HUES64 (cell line): Measurements from ENCODE around the gene PCSK5.

Experiments used
- H3K27ac ChIP-seq: 2 replicates; pipeline ENCODE4 v1.7.0; 2013; ENCODE audit warnings: low read depth, low read length, inconsistent platforms
- H3K27me3 ChIP-seq: 2 replicates; pipeline ENCODE4 v1.6.1; 2013; ENCODE audit warnings: mild to moderate bottlenecking, low read length; ENCODE audit not compliant: insufficient read depth
- H3K36me3 ChIP-seq: 2 replicates; pipeline ENCODE4 v1.6.1; 2013; ENCODE audit warnings: mild to moderate bottlenecking, low read length; ENCODE audit not compliant: insufficient read depth
- H3K4me1 ChIP-seq: 2 replicates; pipeline ENCODE4 v1.6.1; 2013; ENCODE audit warnings: mild to moderate bottlenecking, low read length, moderate library complexity; ENCODE audit not compliant: insufficient read depth
- H3K4me3 ChIP-seq: 2 replicates; pipeline ENCODE4 v1.5.1; 2013; ENCODE audit warnings: mild to moderate bottlenecking, low read length, moderate library complexity
- H3K9ac ChIP-seq: 2 replicates; pipeline ENCODE4 v1.6.1; 2013; ENCODE audit warnings: mild to moderate bottlenecking, low read depth, low read length
- H3K9me3 ChIP-seq: 2 replicates; pipeline ENCODE4 v1.6.1; 2013; ENCODE audit warnings: low read depth, low read length; ENCODE audit not compliant: insufficient read depth
- WGBS: fragments of 150-250, 120-280 bp; methylation state at CpG from one replicate; pipeline ENCODE4 v1.1.7; 2013; ENCODE audit warnings: missing lambda C conversion rate; 5-methylcytosine and 5-hydroxymethylcytosine counted together

Gene PCSK5

GRCh38 chr9:76396597-76396996 lies 506.1 kb downstream of the PCSK5 start:
- WGBS = 96% methylated on average over 13 of the region's 13 CpGs
- Histone ChIP-seq H3K9ac (no peak overlapping the region), H3K27ac (no peak overlapping the region)

DNA sequence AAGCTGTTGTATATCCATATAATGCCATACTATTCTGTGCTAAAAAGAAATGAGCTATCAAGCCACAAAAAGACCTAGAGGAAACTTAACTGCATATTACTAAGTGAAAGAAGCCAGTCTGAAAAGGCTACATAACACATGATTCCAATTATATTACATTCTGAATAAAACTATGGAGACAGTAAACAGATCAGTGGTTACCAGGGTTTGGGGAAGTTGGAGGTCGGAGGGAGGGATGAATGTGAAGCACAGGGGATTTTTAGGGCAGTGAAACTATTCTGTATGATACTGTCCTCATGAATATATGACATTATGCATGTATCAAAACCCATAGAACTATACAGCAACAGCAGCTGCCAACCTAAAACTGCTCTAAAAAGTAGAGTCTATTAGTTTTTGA lies 509.4 kb downstream of the PCSK5 start:
- Histone ChIP-seq H3K4me1 (no peaks in the 10 kb centered on the region), H3K9ac (no peak overlapping the region), H3K4me3 (no peak overlapping the region), H3K27me3 (no peaks in the 10 kb centered on the region), H3K36me3 (no peaks in the 10 kb centered on the region), H3K9me3 (no peaks in the 10 kb centered on the region), H3K27ac (no peak overlapping the region)
- WGBS = 100% methylated on average over 1 of the region's 1 CpG

More at GRCh38 chr9:76396597-76396996, 506.1 kb downstream of the PCSK5 start:
- no peaks in the 10 kb centered on the region for H3K4me1 ChIP-seq
- H3K36me3 ChIP-seq = peaks cover 8% of the 10 kb centered on the region
- H3K27me3 ChIP-seq = no peaks in the 10 kb centered on the region
- H3K4me3 ChIP-seq = no peak overlapping the region
- peaks cover 5% of the 10 kb centered on the region; the same call in 1 of the 2 replicates for H3K9me3 ChIP-seq

- Histone ChIP-seq H3K4me1 (no peaks in the 10 kb centered on the region), H3K27ac (no peak overlapping the region), H3K36me3 (no peaks in the 10 kb centered on the region), H3K4me3 (no peak overlapping the region), H3K9me3 (no peaks in the 10 kb centered on the region), H3K9ac (no peak overlapping the region), H3K27me3 (no peaks in the 10 kb centered on the region)
- 81% methylated on average over 1 of the region's 1 CpG for WGBS
Observed at GRCh38 chr9:76400534-76401096, 510.1 kb downstream of the PCSK5 start.

- Histone ChIP-seq H3K27me3 (no peaks in the 10 kb centered on the region), H3K4me3 (no peak overlapping the region), H3K36me3 (no peaks in the 10 kb centered on the region), H3K9me3 (no peaks in the 10 kb centered on the region), H3K4me1 (no peaks in the 10 kb centered on the region), H3K9ac (no peak overlapping the region), H3K27ac (no peak overlapping the region)
- 94% methylated on average over 2 of the region's 2 CpGs for WGBS
Observed at GRCh38 chr9:76401176-76401575, 510.7 kb downstream of the PCSK5 start.

- H3K9ac ChIP-seq = no peak overlapping the region
- 79% methylated on average over 2 of the region's 3 CpGs for WGBS
- H3K36me3 ChIP-seq = no peaks in the 10 kb centered on the region
- no peaks in the 10 kb centered on the region for H3K9me3 ChIP-seq
- H3K4me3 ChIP-seq = no peak overlapping the region
- no peaks in the 10 kb centered on the region for H3K27me3 ChIP-seq
- no peaks in the 10 kb centered on the region for H3K4me1 ChIP-seq
- no peak overlapping the region for H3K27ac ChIP-seq
Observed at GRCh38 chr9:76401580-76402354, 511.3 kb downstream of the PCSK5 start.

- WGBS = 80% methylated on average over 2 of the region's 2 CpGs
- Histone ChIP-seq H3K27me3 (no peaks in the 10 kb centered on the region), H3K27ac (no peak overlapping the region), H3K9ac (no peak overlapping the region), H3K36me3 (no peaks in the 10 kb centered on the region), H3K9me3 (no peaks in the 10 kb centered on the region), H3K4me1 (no peaks in the 10 kb centered on the region), H3K4me3 (no peak overlapping the region)
Observed at GRCh38 chr9:76403352-76403751, 512.9 kb downstream of the PCSK5 start.

DNA sequence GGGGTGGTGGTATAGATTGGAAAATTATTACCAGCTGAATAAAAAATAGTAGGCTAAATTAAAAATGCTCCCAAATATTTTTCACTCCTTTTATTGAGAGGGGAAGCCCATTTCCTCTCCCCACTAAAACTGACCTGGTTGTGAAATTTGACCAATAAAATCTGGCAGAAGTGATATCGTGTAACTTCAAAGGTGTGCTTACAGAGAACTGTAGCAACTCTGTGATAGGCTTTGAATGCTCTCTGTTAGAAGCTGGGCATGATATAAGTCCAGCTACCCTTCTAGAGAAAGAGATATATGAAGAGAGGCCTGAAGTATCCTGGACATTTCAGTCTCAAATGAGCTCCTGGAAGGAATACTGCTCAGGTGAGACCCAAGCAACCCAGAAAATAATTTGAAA lies 513.9 kb downstream of the PCSK5 start:
- H3K4me1 ChIP-seq = no peaks in the 10 kb centered on the region
- no peaks in the 10 kb centered on the region for H3K36me3 ChIP-seq
- H3K9me3 ChIP-seq = no peaks in the 10 kb centered on the region
- WGBS = 95% methylated on average over 1 of the region's 1 CpG
- no peak overlapping the region for H3K9ac ChIP-seq
- H3K27ac ChIP-seq = no peak overlapping the region
- no peaks in the 10 kb centered on the region for H3K27me3 ChIP-seq
- no peak overlapping the region for H3K4me3 ChIP-seq

- Histone ChIP-seq H3K36me3 (no peaks in the 10 kb centered on the region), H3K9ac (no peak overlapping the region), H3K27me3 (no peaks in the 10 kb centered on the region), H3K4me3 (no peak overlapping the region), H3K4me1 (no peaks in the 10 kb centered on the region), H3K9me3 (no peaks in the 10 kb centered on the region), H3K27ac (no peak overlapping the region)
- WGBS = 94% methylated on average over 2 of the region's 3 CpGs
Observed at GRCh38 chr9:76405340-76405739, 514.9 kb downstream of the PCSK5 start.

DNA sequence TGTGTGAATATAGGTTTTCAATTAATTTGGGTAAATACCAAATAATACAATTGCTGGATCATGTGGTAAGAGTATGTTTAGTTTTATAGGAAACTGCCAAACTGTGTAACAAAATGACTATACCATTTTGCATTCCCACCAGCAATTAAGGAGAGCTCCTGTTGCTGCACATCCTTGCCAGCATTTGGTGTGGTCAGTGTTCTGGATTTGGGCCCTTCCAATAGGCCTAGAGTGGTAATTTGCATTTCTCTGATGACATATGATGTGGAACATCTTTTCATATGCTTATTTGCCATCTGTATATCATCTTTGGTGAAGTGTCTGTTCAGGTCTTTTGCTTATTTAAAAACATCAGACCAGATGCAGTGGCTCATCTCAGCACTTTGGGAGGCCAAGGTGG lies 515.4 kb downstream of the PCSK5 start:
- Histone ChIP-seq H3K36me3 (no peaks in the 10 kb centered on the region), H3K4me1 (no peaks in the 10 kb centered on the region), H3K9ac (no peak overlapping the region), H3K27ac (no peak overlapping the region), H3K4me3 (no peak overlapping the region), H3K27me3 (no peaks in the 10 kb centered on the region), H3K9me3 (no peaks in the 10 kb centered on the region)
